Measurements from ENCODE around the gene CYP4F22. TPM values are rescaled to one million over a fixed set of nuclear protein-coding genes. Genes with fewer than 3 reads are reported as not detected.

The CYP4F22 gene
- total RNA-seq, 1 donor from 2014 or later, result not detected

- no peak overlapping the region for H3K4me3 Mint-ChIP-seq (ENCODE audit: unreplicated experiment)
- peaks cover 2% of the 10 kb centered on the region for H3K9me3 Mint-ChIP-seq (ENCODE audit: unreplicated experiment)
These were observed 28.0 kb downstream of the CYP4F22 start for GRCh38 chr19:15536350-15536749.

GRCh38 chr19:15538774-15539173, 30.4 kb downstream of the CYP4F22 start:
- Mint-ChIP-seq H3K4me3 (ENCODE audit: unreplicated experiment) (no peak overlapping the region), H3K27me3 (ENCODE audit: unreplicated experiment) (no peaks in the 10 kb centered on the region), H3K4me1 (ENCODE audit: low read depth, unreplicated experiment) (no peaks in the 10 kb centered on the region), H3K27ac (ENCODE audit: unreplicated experiment) (no peak overlapping the region), H3K9me3 (ENCODE audit: unreplicated experiment) (peaks cover 2% of the 10 kb centered on the region), H3K36me3 (ENCODE audit: unreplicated experiment) (no peaks in the 10 kb centered on the region)
- no peak for TF ChIP-seq CTCF (IDR thresholded peaks at IDR 0.05; ENCODE audit: partially characterized antibody, unreplicated experiment)
- DNase-seq, result no peak

More at GRCh38 chr19:15536350-15536749, 28.0 kb downstream of the CYP4F22 start:
- Mint-ChIP-seq H3K27ac (ENCODE audit: unreplicated experiment) (no peak overlapping the region), H3K36me3 (ENCODE audit: unreplicated experiment) (no peaks in the 10 kb centered on the region), H3K4me1 (ENCODE audit: low read depth, unreplicated experiment) (no peaks in the 10 kb centered on the region), H3K27me3 (ENCODE audit: unreplicated experiment) (peaks cover 2% of the 10 kb centered on the region)
- DNase-seq, result no peak
- no peak for TF ChIP-seq CTCF (IDR thresholded peaks at IDR 0.05; ENCODE audit: partially characterized antibody, unreplicated experiment)

GRCh38 chr19:15539638-15540037, 31.3 kb downstream of the CYP4F22 start:
- Mint-ChIP-seq H3K36me3 (ENCODE audit: unreplicated experiment) (no peaks in the 10 kb centered on the region), H3K9me3 (ENCODE audit: unreplicated experiment) (peaks cover 2% of the 10 kb centered on the region), H3K4me1 (ENCODE audit: low read depth, unreplicated experiment) (no peaks in the 10 kb centered on the region), H3K27me3 (ENCODE audit: unreplicated experiment) (no peaks in the 10 kb centered on the region), H3K4me3 (ENCODE audit: unreplicated experiment) (no peak overlapping the region), H3K27ac (ENCODE audit: unreplicated experiment) (no peak overlapping the region)
- no peak for TF ChIP-seq CTCF (IDR thresholded peaks at IDR 0.05; ENCODE audit: partially characterized antibody, unreplicated experiment)
- DNase-seq, result no peak

GRCh38 chr19:15540435-15540834, 32.1 kb downstream of the CYP4F22 start:
- H3K27ac Mint-ChIP-seq (ENCODE audit: unreplicated experiment), result no peak overlapping the region
- no peaks in the 10 kb centered on the region for H3K27me3 Mint-ChIP-seq (ENCODE audit: unreplicated experiment)
- DNase-seq, result no peak
- H3K4me1 Mint-ChIP-seq (ENCODE audit: low read depth, unreplicated experiment), result no peaks in the 10 kb centered on the region
- no peaks in the 10 kb centered on the region for H3K36me3 Mint-ChIP-seq (ENCODE audit: unreplicated experiment)
- TF ChIP-seq CTCF (IDR thresholded peaks at IDR 0.05; ENCODE audit: partially characterized antibody, unreplicated experiment), result no peak
- H3K4me3 Mint-ChIP-seq (ENCODE audit: unreplicated experiment), result no peak overlapping the region
- peaks cover 2% of the 10 kb centered on the region for H3K9me3 Mint-ChIP-seq (ENCODE audit: unreplicated experiment)

GRCh38 chr19:15544283-15544682, 36.0 kb downstream of the CYP4F22 start:
- peaks cover 3% of the 10 kb centered on the region for H3K27me3 Mint-ChIP-seq (ENCODE audit: unreplicated experiment)
- H3K4me3 Mint-ChIP-seq (ENCODE audit: unreplicated experiment), result no peak overlapping the region
- no peak for TF ChIP-seq CTCF (IDR thresholded peaks at IDR 0.05; ENCODE audit: partially characterized antibody, unreplicated experiment)
- H3K36me3 Mint-ChIP-seq (ENCODE audit: unreplicated experiment), result no peaks in the 10 kb centered on the region
- H3K27ac Mint-ChIP-seq (ENCODE audit: unreplicated experiment), result no peak overlapping the region
- H3K4me1 Mint-ChIP-seq (ENCODE audit: low read depth, unreplicated experiment), result peaks cover 3% of the 10 kb centered on the region
- DNase-seq, result no peak
- H3K9me3 Mint-ChIP-seq (ENCODE audit: unreplicated experiment), result peaks cover 3% of the 10 kb centered on the region
